IMR-90 (cell line): ENCODE measurements around the gene CSH2. TPM values are rescaled to one million over a fixed set of nuclear protein-coding genes. Genes with fewer than 3 reads are reported as not detected.

Experiments used
- ATAC-seq: fragments of 200-7000 bp; cut with Tn5 transposase; 2 replicates; pipeline ENCODE4 v1.9.1; 2020; ENCODE audit warnings: low read depth, mild to moderate bottlenecking, moderate library complexity
- BruUV-seq: library from RNA; stranded (reverse); fragments of 400-500 nt; replicated peaks from 2 replicates; lab custom pipeline; 2021; lab: Mats Ljungman, UMichigan
- CTCF ChIA-PET: fragments of 300-600 bp; formaldehyde crosslinking; extraction: SDS; loops from one replicate; lab custom pipeline; 2021; ENCODE audit warnings: antibody characterized with exemption; lab: Yijun Ruan, JAX
- POLR2A ChIA-PET: fragments of 300-600 bp; sonication (Branson Sonifier 250); formaldehyde crosslinking; loops from one replicate; lab custom pipeline; 2022; ENCODE audit warnings: antibody characterized with exemption; ENCODE audit not compliant: unreplicated experiment; lab: Charles Lee
- DNase-seq: peaks from one replicate; pipeline ENCODE4 v3.0.0; 2013
- H2AFZ ChIP-seq: replicated peaks from 2 replicates; pipeline ENCODE3; 2013; ENCODE audit warnings: low read length, mild to moderate bottlenecking; ENCODE audit not compliant: poor library complexity
- H2AK5ac ChIP-seq: 2 replicates; pipeline ENCODE4 v1.6.1; 2013; ENCODE audit warnings: low read depth, low read length, inconsistent platforms
- H2AK9ac ChIP-seq: replicated peaks from 2 replicates; pipeline ENCODE3; 2013; ENCODE audit warnings: mild to moderate bottlenecking, low read depth, low read length, moderate library complexity; ENCODE audit not compliant: poor library complexity
- H2BK120ac ChIP-seq: 2 replicates; pipeline ENCODE4 v1.6.1; 2013; ENCODE audit warnings: low read depth, low read length, inconsistent platforms
- H2BK15ac ChIP-seq: 3 replicates; pipeline ENCODE4 v1.6.1; 2013; ENCODE audit warnings: low read depth, low read length, inconsistent platforms
- H2BK20ac ChIP-seq: 2 replicates; pipeline ENCODE4 v1.6.1; 2013; ENCODE audit warnings: low read depth, mild to moderate bottlenecking, inconsistent platforms, low read length, moderate library complexity
- H2BK5ac ChIP-seq: 2 replicates; pipeline ENCODE4 v1.6.1; 2013; ENCODE audit warnings: mild to moderate bottlenecking, low read depth, low read length, inconsistent platforms; ENCODE audit not compliant: poor library complexity, severe bottlenecking
- H3K14ac ChIP-seq: replicated peaks from 2 replicates; pipeline ENCODE4 v1.6.1; 2013; ENCODE audit warnings: low read depth, low read length, inconsistent platforms
- H3K18ac ChIP-seq: 2 replicates; pipeline ENCODE4 v1.6.1; 2013; ENCODE audit warnings: low read depth, low read length, control low read depth
- H3K23ac ChIP-seq: 2 replicates; pipeline ENCODE4 v1.6.1; 2013; ENCODE audit warnings: low read depth, low read length, inconsistent platforms
- H3K27ac ChIP-seq: 2 replicates; pipeline ENCODE4 v1.5.1; 2013; ENCODE audit warnings: mild to moderate bottlenecking, control low read depth, low read length; ENCODE audit not compliant: insufficient read depth
- H3K27me3 ChIP-seq: 2 replicates; pipeline ENCODE4 v1.6.1; 2013; ENCODE audit warnings: low read length; ENCODE audit not compliant: control insufficient read depth, insufficient read depth
- H3K36me3 ChIP-seq: 2 replicates; pipeline ENCODE4 v1.6.1; 2013; ENCODE audit warnings: low read length, mixed read lengths; ENCODE audit not compliant: control insufficient read depth, insufficient read depth
- H3K4ac ChIP-seq: 2 replicates; pipeline ENCODE4 v1.6.1; 2013; ENCODE audit warnings: low read depth, low read length, inconsistent platforms
- H3K4me1 ChIP-seq: 2 replicates; pipeline ENCODE4 v1.6.1; 2013; ENCODE audit warnings: low read length, mixed read lengths; ENCODE audit not compliant: control insufficient read depth, insufficient read depth
- H3K4me2 ChIP-seq: 2 replicates; pipeline ENCODE4 v1.6.1; 2013; ENCODE audit warnings: low read depth, mild to moderate bottlenecking, control low read depth, low read length, moderate library complexity
- H3K4me3 ChIP-seq: 2 replicates; pipeline ENCODE4 v1.5.1; 2013; ENCODE audit warnings: low read depth, mild to moderate bottlenecking, control low read depth, low read length, moderate library complexity; ENCODE audit not compliant: insufficient read depth
- H3K56ac ChIP-seq: 2 replicates; pipeline ENCODE4 v1.6.1; 2013; ENCODE audit warnings: low read length, inconsistent platforms; ENCODE audit not compliant: insufficient read depth; ENCODE audit errors: extremely low read depth
- H3K79me1 ChIP-seq, 2 experiments: 2 replicates each; pipeline ENCODE4 v1.6.1; 2013; ENCODE audit warnings: low read length in 2 of 2, inconsistent platforms in 1 of 2, low read depth in 1 of 2
- H3K9ac ChIP-seq: 2 replicates; pipeline ENCODE4 v1.6.1; 2013; ENCODE audit warnings: low read depth, low read length, control low read depth
- H3K9me1 ChIP-seq: 2 replicates; pipeline ENCODE4 v1.6.1; 2013; ENCODE audit warnings: low read length, inconsistent platforms; ENCODE audit not compliant: insufficient read depth
- H3K9me3 ChIP-seq: 2 replicates; pipeline ENCODE4 v1.6.1; 2013; ENCODE audit warnings: low read length; ENCODE audit not compliant: control insufficient read depth, insufficient read depth
- H4K20me1 ChIP-seq: 2 replicates; pipeline ENCODE4 v1.6.1; 2013; ENCODE audit warnings: low read length, inconsistent platforms; ENCODE audit not compliant: insufficient read depth
- H4K5ac ChIP-seq: 2 replicates; pipeline ENCODE4 v1.6.1; 2013; ENCODE audit warnings: mild to moderate bottlenecking, low read depth, low read length, control low read depth
- H4K8ac ChIP-seq, 2 experiments: 2 replicates each; pipeline ENCODE4 v1.6.1; 2013; ENCODE audit warnings: low read depth in 2 of 2, low read length in 2 of 2, control low read depth in 1 of 2, inconsistent platforms in 1 of 2
- H4K91ac ChIP-seq: 2 replicates; pipeline ENCODE4 v1.6.1; 2013; ENCODE audit warnings: low read depth, low read length, inconsistent platforms; ENCODE audit not compliant: insufficient read depth
- BHLHE40 ChIP-seq: fragments of 150-350 bp; IDR thresholded peaks from 2 replicates; pipeline ENCODE4 v1.6.1; 2016; ENCODE audit warnings: mild to moderate bottlenecking, low read depth, low read length
- CEBPB ChIP-seq: IDR thresholded peaks from 2 replicates; pipeline ENCODE4 v1.6.1; 2012; ENCODE audit warnings: low read depth, low read length, improper control_type of control experiment
- CHD1 ChIP-seq: IDR thresholded peaks from 2 replicates; pipeline ENCODE4 v1.6.1; 2012; ENCODE audit warnings: low read depth, low read length, improper control_type of control experiment
- CTCF ChIP-seq: conservative IDR thresholded peaks from 2 replicates; pipeline ENCODE4 v1.5.1; 2012; ENCODE audit warnings: mild to moderate bottlenecking, low read depth, low read length, improper control_type of control experiment
- FOS ChIP-seq: fragments of 150-350 bp; IDR thresholded peaks from 2 replicates; pipeline ENCODE4 v1.6.1; 2016; ENCODE audit warnings: low read depth, low read length
- MAFK ChIP-seq: IDR thresholded peaks from 2 replicates; pipeline ENCODE4 v1.6.1; 2012; ENCODE audit warnings: low read depth, low read length, improper control_type of control experiment
- MAZ ChIP-seq: IDR thresholded peaks from 2 replicates; pipeline ENCODE4 v1.6.1; 2012; ENCODE audit warnings: low read depth, mild to moderate bottlenecking, low read length, improper control_type of control experiment, moderate library complexity, borderline replicate concordance
- MXI1 ChIP-seq: IDR thresholded peaks from 2 replicates; pipeline ENCODE4 v1.6.1; 2012; ENCODE audit warnings: low read depth, mild to moderate bottlenecking, low read length, moderate library complexity, borderline replicate concordance
- POLR2A ChIP-seq: IDR thresholded peaks from 2 replicates; pipeline ENCODE4 v1.6.1; 2012; ENCODE audit warnings: mild to moderate bottlenecking, low read depth, low read length
- RFX5 ChIP-seq: IDR thresholded peaks from 2 replicates; pipeline ENCODE4 v1.8.0; 2012; ENCODE audit warnings: low read depth, mild to moderate bottlenecking, low read length, moderate library complexity
- SMC3 ChIP-seq: fragments of 150-350 bp; IDR thresholded peaks from 2 replicates; pipeline ENCODE4 v1.6.1; 2016; ENCODE audit warnings: low read depth, mild to moderate bottlenecking, antibody characterized with exemption, low read length, moderate library complexity
- USF2 ChIP-seq: fragments of 150-350 bp; IDR thresholded peaks from 2 replicates; pipeline ENCODE4 v1.6.1; 2017; ENCODE audit warnings: mild to moderate bottlenecking, antibody characterized with exemption, low read length, low read depth
- whole genome bisulfite sequencing, 2 experiments: methylation state at CpG; one replicate each; pipeline versions ENCODE4 v1.1.5 to v1.1.7; 2013; ENCODE audit warnings: missing lambda C conversion rate in 2 of 2; ENCODE audit not compliant: insufficient read length in 1 of 2; ENCODE audit errors: extremely low coverage in 2 of 2; 5-methylcytosine and 5-hydroxymethylcytosine counted together
- dilution Hi-C: fragments of 300-500 bp; cut with HindIII; formaldehyde crosslinking; loops from one replicate; pipeline ENCODE4 v1.14.3; 2018; ENCODE audit warnings: low sequenced_read_pairs; ENCODE audit not compliant: unreplicated experiment
- in situ Hi-C: fragments of 300-500 bp; cut with MboI; formaldehyde crosslinking; loops from 3 replicates; pipeline ENCODE4 v1.14.3; 2019; ENCODE audit warnings: low sequenced_read_pairs, inconsistent platforms, mixed read lengths
- intact Hi-C: fragments of 100-400 bp; cut with micrococcal nuclease; formaldehyde crosslinking; loops from 2 replicates; pipeline ENCODE4 v1.10.0; 2022
- polyA plus RNA-seq, 3 experiments: library from polyadenylated mRNA; depleted of rRNA; stranded (reverse); fragments of >200 nt; gene quantifications; 2 replicates each; pipeline ENCODE4 v1.2.3, GENCODE V29; 2012; ENCODE audit warnings: low replicate concordance in 1 of 3
- total RNA-seq: library from RNA; depleted of rRNA; stranded (reverse); fragments of >200 nt; gene quantifications from 2 replicates; pipeline ENCODE4 v1.2.3, GENCODE V29; 2012

CSH2 gene
- total and polyA plus RNA-seq, 2 of the 4 experiments (the other 2 are of a cell fraction), result not detected

DNA sequence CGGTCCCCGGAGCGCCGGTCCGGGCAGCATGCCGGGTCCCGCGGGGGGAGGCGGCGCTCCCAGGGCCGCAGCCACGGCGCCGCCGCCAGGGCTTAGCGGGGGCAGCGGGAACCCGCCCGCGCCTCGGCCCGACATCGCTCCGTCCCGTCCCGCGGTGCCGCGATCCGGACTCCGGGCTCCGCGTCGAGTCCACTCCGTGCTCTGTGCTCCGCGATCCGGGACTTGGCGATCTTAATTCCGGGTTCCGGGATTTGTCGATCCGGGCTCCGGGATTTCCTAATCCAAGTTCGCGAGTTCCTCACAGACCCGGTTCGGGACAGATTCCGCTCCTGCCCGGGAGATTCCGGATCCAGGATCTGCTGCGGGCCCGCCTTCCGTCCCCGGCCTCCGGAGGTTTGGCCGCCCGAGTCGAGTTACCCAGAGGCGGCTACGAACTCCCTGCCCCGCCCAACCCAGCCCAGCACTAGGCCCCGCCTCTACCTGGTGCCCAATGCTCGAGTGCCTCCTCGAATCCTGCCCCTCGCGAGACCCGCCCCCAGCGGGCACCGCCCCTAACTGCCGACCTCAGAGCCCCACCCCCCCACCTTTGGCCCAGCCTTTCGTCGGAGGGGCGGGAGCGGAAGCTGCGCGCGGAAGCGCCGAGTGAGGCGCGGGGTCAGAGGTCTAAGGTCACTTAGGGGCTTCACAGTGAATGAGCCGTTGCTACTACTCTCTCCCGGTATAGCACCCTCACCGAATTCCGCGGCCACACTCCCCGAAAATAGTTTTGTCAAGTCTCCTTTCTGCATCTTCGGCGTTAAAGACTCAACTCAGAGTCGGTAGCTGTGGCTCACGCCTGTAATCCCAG is 30.7 kb downstream of the CSH2 start, which contains the start of gene SMARCD2:
Gene SMARCD2 (minus strand): TSS at position 146 of the 847 bp plus-strand sequence. CDS start 11 bp downstream, at position 135.
- WGBS, 2 experiments, result 0% methylated on average over 54 of the region's 92 CpGs; no CpG with 5 or more reads in 1 of the 2 experiments
- Histone ChIP-seq H3K23ac (peak within 1 kb of the TSS; percentile 97), H2AFZ (peak within 1 kb of the TSS; percentile 96), H2BK120ac (peak within 1 kb of the TSS; percentile 68; the same call in 1 of the 2 replicates), H2AK9ac (peak within 1 kb of the TSS; percentile 91), H3K14ac (peak within 1 kb of the TSS; percentile 92), H3K9me1 (peaks cover 12% of the 10 kb centered on the region), H4K20me1 (peaks cover 28% of the 10 kb centered on the region), H3K4me3 (peak within 1 kb of the TSS; percentile 81), H2BK15ac (peak within 1 kb of the TSS; percentile 84; the same call in 1 of the 3 replicates), H3K27me3 (no peaks in the 10 kb centered on the region), H3K4me2 (peak within 1 kb of the TSS; percentile 94), H3K79me1 (peaks cover 6 to 42% of the 10 kb centered on the region in 2 experiments; a peak in 3 of 4 replicates), H3K56ac (peak within 1 kb of the TSS; percentile 86), H3K9me3 (no peaks in the 10 kb centered on the region), H3K18ac (peak within 1 kb of the TSS; percentile 27), H2AK5ac (peak within 1 kb of the TSS; percentile 78), H3K4ac (peak within 1 kb of the TSS; percentile 96), H4K5ac (peak within 1 kb of the TSS; percentile 89), H3K4me1 (peaks cover 23% of the 10 kb centered on the region), H3K36me3 (no peaks in the 10 kb centered on the region), H3K27ac (peak within 1 kb of the TSS; percentile 84), H2BK20ac (0 out of 2 replicates have a peak within 1 kb of the TSS, but pooled peaks have one; percentile 17), H2BK5ac (peak within 1 kb of the TSS; percentile 51), H4K8ac (peak within 1 kb of the TSS; percentile 97 to 100), H3K9ac (peak within 1 kb of the TSS; percentile 77), H4K91ac (peak within 1 kb of the TSS; percentile 91)
- dilution Hi-C loops (no loop called here), intact Hi-C loops (no loop called here), in situ Hi-C loops (no loop called here)
- 0 out of 2 replicates have a peak, but pooled peaks have one; percentile 19 for TF ChIP-seq USF2
- TF ChIP-seq SMC3, result peak; percentile 29
- TF ChIP-seq MXI1, result peak; percentile 2; the same call in 1 of the 2 replicates
- 0 out of 2 replicates have a peak, but pooled peaks have one; percentile 3 for TF ChIP-seq BHLHE40
- TF ChIP-seq RFX5, result peak; percentile 73
- TF ChIP-seq CHD1, result no peak
- no peak for TF ChIP-seq FOS
- no peak for TF ChIP-seq CTCF
- no peak for TF ChIP-seq CEBPB
- peak; percentile 76; the same call in 1 of the 2 replicates for TF ChIP-seq MAZ
- peak; percentile 65 for TF ChIP-seq POLR2A
- no peak for TF ChIP-seq MAFK
- DNase-seq, result peak; percentile 99
- BruUV-seq, result no TSS peak
- POLR2A ChIA-PET, result interaction anchor here (0.6 kb wide), 1 partner anchor 21 kb away, joined by 7 read pairs; no protein-coding TSS in a partner anchor
- CTCF ChIA-PET, result interaction anchor here (2.2 kb wide), 1 partner anchor 23 kb away, joined by 7 read pairs; no protein-coding TSS in a partner anchor
- ATAC-seq, result peak; percentile 86
